Left cardiac atrium (tissue), 4 donors: Measurements from ENCODE around the gene DOCK1. TPM values are rescaled to one million over a fixed set of nuclear protein-coding genes. Genes with fewer than 3 reads are reported as not detected.

Source experiments
- ATAC-seq, 2 donors: fragments of 200-7000 bp; cut with Tn5 transposase; one replicate each; pipeline ENCODE4 v1.9.1; 2020; ENCODE audit warnings: mild to moderate bottlenecking in 2 of 2, moderate library complexity in 2 of 2
- DNase-seq: peaks from one replicate; pipeline ENCODE4 v3.0.0-alpha.2; 2020
- intact Hi-C, 2 donors: fragments of 100-400 bp; cut with DNase I; formaldehyde crosslinking; loops; one replicate each; pipeline versions ENCODE4 v1.14.1 to v1.15.1; 2022 to 2023
- total RNA-seq, 2 donors: library from RNA; stranded (reverse); fragmentation: NEBNext Ultra II Directional; extraction: Animal tissue kit (Norgen Biotek cat#: 25700); gene quantifications; one replicate each; pipeline ENCODE4 v1.2.1, GENCODE V29; 2021
- donor health status: DM: no; HTN: yes; CAD: no.
- donor health status: DM: no; HTN: yes; CAD: no; lungs with severe emphysema.
- donor health status: DM: yes; HTN: yes; CAD: no.
- donor health status: Dilated cardiomyopathy.

DOCK1 gene
- total RNA-seq, 2 donors from 2014 or later, result 19.5 to 27.3 TPM

- no peak for ATAC-seq
- DNase-seq, result no peak
- intact Hi-C loops, result no loop called here
Measured at GRCh38 chr10:127100983-127101615, 195.9 kb downstream of the DOCK1 start.

GRCh38 chr10:127102176-127102575 lies 196.9 kb downstream of the DOCK1 start:
- no peak for DNase-seq

GRCh38 chr10:127115100-127115499 lies 209.9 kb downstream of the DOCK1 start:
- ATAC-seq (no peak), DNase-seq (no peak)
- intact Hi-C loops, result no loop called here

More at GRCh38 chr10:127102176-127102575, 196.9 kb downstream of the DOCK1 start:
- ATAC-seq, result no peak
- intact Hi-C loops, result no loop called here

- DNase-seq, result peak; percentile 59
- peak in 1 of 2 donors; percentile 25 for ATAC-seq
- intact Hi-C loops, result no loop called here
Measured at GRCh38 chr10:127117125-127117524, 211.9 kb downstream of the DOCK1 start.

GRCh38 chr10:127118034-127118433 lies 212.8 kb downstream of the DOCK1 start:
- intact Hi-C loops, result no loop called here
- DNase-seq (no peak), ATAC-seq (no peak)

- intact Hi-C loops, result no loop called here
- ATAC-seq, result no peak
- DNase-seq, result no peak
Measured at GRCh38 chr10:127119936-127120335, 214.7 kb downstream of the DOCK1 start.

- no peak for DNase-seq
- no peak for ATAC-seq
- intact Hi-C loops, result no loop called here
Measured at GRCh38 chr10:127122831-127123230, 217.6 kb downstream of the DOCK1 start.

- ATAC-seq (no peak), DNase-seq (no peak)
- intact Hi-C loops, result no loop called here
Measured at GRCh38 chr10:127123626-127124025, 218.4 kb downstream of the DOCK1 start.

- intact Hi-C loops, result no loop called here
- DNase-seq (no peak), ATAC-seq (no peak)
Measured at GRCh38 chr10:127125331-127125730, 220.1 kb downstream of the DOCK1 start.

- ATAC-seq, result no peak
- DNase-seq, result no peak
- intact Hi-C loops, result no loop called here
Measured at GRCh38 chr10:127127822-127128221, 222.6 kb downstream of the DOCK1 start.

- intact Hi-C loops, result no loop called here
- DNase-seq, result no peak
- ATAC-seq, result no peak
Measured at GRCh38 chr10:127129104-127129503, 223.9 kb downstream of the DOCK1 start.

GRCh38 chr10:127132451-127132850 lies 227.2 kb downstream of the DOCK1 start:
- DNase-seq (no peak), ATAC-seq (no peak)
- intact Hi-C loops, result no loop called here

- ATAC-seq (no peak), DNase-seq (no peak)
- intact Hi-C loops, result no loop called here
Measured at GRCh38 chr10:127133225-127133624, 228.0 kb downstream of the DOCK1 start.

- intact Hi-C loops, result no loop called here
- DNase-seq, result no peak
- ATAC-seq, result no peak
Measured at GRCh38 chr10:127133672-127134500, 228.7 kb downstream of the DOCK1 start.

GRCh38 chr10:127135844-127136577 lies 230.8 kb downstream of the DOCK1 start:
- DNase-seq (no peak), ATAC-seq (no peak)
- intact Hi-C loops, result no loop called here

- intact Hi-C loops, result no loop called here
- DNase-seq (no peak), ATAC-seq (no peak)
Measured at GRCh38 chr10:127137391-127137790, 232.2 kb downstream of the DOCK1 start.

GRCh38 chr10:127142136-127142535 lies 236.9 kb downstream of the DOCK1 start:
- intact Hi-C loops, result no loop called here
- no peak for DNase-seq
- no peak for ATAC-seq

GRCh38 chr10:127142856-127143255 lies 237.6 kb downstream of the DOCK1 start:
- intact Hi-C loops, result no loop called here
- ATAC-seq (no peak), DNase-seq (no peak)

- intact Hi-C loops, result no loop called here
- ATAC-seq (no peak), DNase-seq (no peak)
Measured at GRCh38 chr10:127145173-127145572, 239.9 kb downstream of the DOCK1 start.

- intact Hi-C loops, result no loop called here
- ATAC-seq, result no peak
- no peak for DNase-seq
Measured at GRCh38 chr10:127146661-127147060, 241.4 kb downstream of the DOCK1 start.
